C4-2B (cell line): ENCODE data around the gene EIF5B.

Experiments used
- ZFX ChIP-seq: fragments of 450-650 bp; IDR thresholded peaks from 2 replicates; pipeline ENCODE4 v1.6.1; 2017
- TF ChIP-seq, protein P1 (sequence below): fragments of 450-650 bp; conservative IDR thresholded peaks from 2 replicates; pipeline ENCODE4 v1.5.1; 2017; ENCODE audit warnings: mild to moderate bottlenecking

DNA sequence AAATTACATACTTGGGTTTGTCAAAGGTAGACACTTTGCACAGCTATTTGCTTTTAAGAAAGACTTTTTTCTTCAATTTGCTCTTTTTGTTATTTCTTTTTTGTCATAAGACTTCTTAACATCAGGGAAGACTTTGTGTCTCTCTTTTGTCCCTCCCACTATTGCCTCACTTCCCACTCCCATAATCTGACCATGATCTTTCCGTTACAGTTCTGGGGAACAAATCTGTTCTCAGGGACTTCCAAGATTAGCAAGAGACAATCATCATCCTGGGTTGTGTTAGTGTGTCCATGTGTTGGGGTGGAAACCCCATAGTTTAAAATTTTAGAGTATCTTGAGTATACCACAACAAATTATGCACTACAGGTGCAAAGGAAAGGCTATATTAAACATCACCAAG is 77.4 kb downstream of the EIF5B start:
- TF ChIP-seq, protein P1, sequence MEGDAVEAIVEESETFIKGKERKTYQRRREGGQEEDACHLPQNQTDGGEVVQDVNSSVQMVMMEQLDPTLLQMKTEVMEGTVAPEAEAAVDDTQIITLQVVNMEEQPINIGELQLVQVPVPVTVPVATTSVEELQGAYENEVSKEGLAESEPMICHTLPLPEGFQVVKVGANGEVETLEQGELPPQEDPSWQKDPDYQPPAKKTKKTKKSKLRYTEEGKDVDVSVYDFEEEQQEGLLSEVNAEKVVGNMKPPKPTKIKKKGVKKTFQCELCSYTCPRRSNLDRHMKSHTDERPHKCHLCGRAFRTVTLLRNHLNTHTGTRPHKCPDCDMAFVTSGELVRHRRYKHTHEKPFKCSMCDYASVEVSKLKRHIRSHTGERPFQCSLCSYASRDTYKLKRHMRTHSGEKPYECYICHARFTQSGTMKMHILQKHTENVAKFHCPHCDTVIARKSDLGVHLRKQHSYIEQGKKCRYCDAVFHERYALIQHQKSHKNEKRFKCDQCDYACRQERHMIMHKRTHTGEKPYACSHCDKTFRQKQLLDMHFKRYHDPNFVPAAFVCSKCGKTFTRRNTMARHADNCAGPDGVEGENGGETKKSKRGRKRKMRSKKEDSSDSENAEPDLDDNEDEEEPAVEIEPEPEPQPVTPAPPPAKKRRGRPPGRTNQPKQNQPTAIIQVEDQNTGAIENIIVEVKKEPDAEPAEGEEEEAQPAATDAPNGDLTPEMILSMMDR = no peak
- no peak for TF ChIP-seq ZFX
